Measurements from ENCODE around the gene ST7.
"Not testable (repeated sequence)": the region's sequence is repeated elsewhere in the genome, so short reads cannot be mapped to it uniquely, and the experiment has no call there.

Gene ST7

GRCh38 chr7:116970238-116970910 is 17.1 kb downstream of the ST7 start:
- in situ Hi-C loops (cut with MboI; ENCODE audit: low pct_unique_long_range_greater_than_20kb, low sequenced_read_pairs), result no loop called here
- no peak for DNase-seq

GRCh38 chr7:116971153-116971552 is 17.9 kb downstream of the ST7 start:
- DNase-seq; in situ Hi-C loops (cut with MboI; ENCODE audit: low pct_unique_long_range_greater_than_20kb, low sequenced_read_pairs): not testable (repeated sequence)

GRCh38 chr7:116971869-116972268 is 18.6 kb downstream of the ST7 start:
- in situ Hi-C loops (cut with MboI; ENCODE audit: low pct_unique_long_range_greater_than_20kb, low sequenced_read_pairs), result no loop called here
- DNase-seq, result no peak

- in situ Hi-C loops (cut with MboI; ENCODE audit: low pct_unique_long_range_greater_than_20kb, low sequenced_read_pairs); DNase-seq: not testable (repeated sequence)
These were observed 21.7 kb downstream of the ST7 start for GRCh38 chr7:116975024-116975423.

- in situ Hi-C loops (cut with MboI; ENCODE audit: low pct_unique_long_range_greater_than_20kb, low sequenced_read_pairs), result no loop called here
- no peak for DNase-seq
These were observed 23.9 kb downstream of the ST7 start for GRCh38 chr7:116977172-116977571.

GRCh38 chr7:116978006-116978405 is 24.7 kb downstream of the ST7 start:
- in situ Hi-C loops (cut with MboI; ENCODE audit: low pct_unique_long_range_greater_than_20kb, low sequenced_read_pairs), result no loop called here
- no peak for DNase-seq

- in situ Hi-C loops (cut with MboI; ENCODE audit: low pct_unique_long_range_greater_than_20kb, low sequenced_read_pairs), result no loop called here
- DNase-seq, result no peak
These were observed 26.1 kb downstream of the ST7 start for GRCh38 chr7:116979430-116979829.

GRCh38 chr7:116980354-116980753 is 27.1 kb downstream of the ST7 start:
- in situ Hi-C loops (cut with MboI; ENCODE audit: low pct_unique_long_range_greater_than_20kb, low sequenced_read_pairs), result no loop called here
- DNase-seq, result no peak

- DNase-seq, result no peak
- in situ Hi-C loops (cut with MboI; ENCODE audit: low pct_unique_long_range_greater_than_20kb, low sequenced_read_pairs), result no loop called here
These were observed 28.6 kb downstream of the ST7 start for GRCh38 chr7:116981939-116982338.

GRCh38 chr7:116984511-116984910 is 31.2 kb downstream of the ST7 start:
- in situ Hi-C loops (cut with MboI; ENCODE audit: low pct_unique_long_range_greater_than_20kb, low sequenced_read_pairs), result no loop called here

GRCh38 chr7:116984917-116985316 is 31.6 kb downstream of the ST7 start:
- peak; percentile 40 for DNase-seq
- in situ Hi-C loops (cut with MboI; ENCODE audit: low pct_unique_long_range_greater_than_20kb, low sequenced_read_pairs), result no loop called here

More at GRCh38 chr7:116984511-116984910, 31.2 kb downstream of the ST7 start:
- DNase-seq, result no peak

GRCh38 chr7:116985575-116985974 is 32.3 kb downstream of the ST7 start:
- in situ Hi-C loops (cut with MboI; ENCODE audit: low pct_unique_long_range_greater_than_20kb, low sequenced_read_pairs), result no loop called here
- DNase-seq, result no peak

- DNase-seq, result no peak
- in situ Hi-C loops (cut with MboI; ENCODE audit: low pct_unique_long_range_greater_than_20kb, low sequenced_read_pairs), result no loop called here
These were observed 33.6 kb downstream of the ST7 start for GRCh38 chr7:116986611-116987565.

GRCh38 chr7:116988363-116988989 is 35.2 kb downstream of the ST7 start:
- in situ Hi-C loops (cut with MboI; ENCODE audit: low pct_unique_long_range_greater_than_20kb, low sequenced_read_pairs), result no loop called here
- no peak for DNase-seq

GRCh38 chr7:116990056-116990455 is 36.8 kb downstream of the ST7 start:
- DNase-seq, result no peak
- in situ Hi-C loops (cut with MboI; ENCODE audit: low pct_unique_long_range_greater_than_20kb, low sequenced_read_pairs), result no loop called here

- DNase-seq, result no peak
- in situ Hi-C loops (cut with MboI; ENCODE audit: low pct_unique_long_range_greater_than_20kb, low sequenced_read_pairs), result no loop called here
These were observed 37.9 kb downstream of the ST7 start for GRCh38 chr7:116991233-116991632.

- in situ Hi-C loops (cut with MboI; ENCODE audit: low pct_unique_long_range_greater_than_20kb, low sequenced_read_pairs), result no loop called here
- no peak for DNase-seq
These were observed 41.3 kb downstream of the ST7 start for GRCh38 chr7:116994611-116995010.

- in situ Hi-C loops (cut with MboI; ENCODE audit: low pct_unique_long_range_greater_than_20kb, low sequenced_read_pairs), result no loop called here
- no peak for DNase-seq
These were observed 44.7 kb downstream of the ST7 start for GRCh38 chr7:116997972-116998371.

- no peak for DNase-seq
- in situ Hi-C loops (cut with MboI; ENCODE audit: low pct_unique_long_range_greater_than_20kb, low sequenced_read_pairs), result no loop called here
These were observed 45.4 kb downstream of the ST7 start for GRCh38 chr7:116998567-116999175.

All from KBM-7 (cell line).